Glomerular visceral epithelial cell (primary cell): Measurements from ENCODE around the gene MYO7B.

Source experiments
- DNase-seq: peaks from one replicate; pipeline ENCODE4 v3.0.0-alpha.2; 2016; ENCODE audit errors: extremely low spot score

MYO7B gene

DNA sequence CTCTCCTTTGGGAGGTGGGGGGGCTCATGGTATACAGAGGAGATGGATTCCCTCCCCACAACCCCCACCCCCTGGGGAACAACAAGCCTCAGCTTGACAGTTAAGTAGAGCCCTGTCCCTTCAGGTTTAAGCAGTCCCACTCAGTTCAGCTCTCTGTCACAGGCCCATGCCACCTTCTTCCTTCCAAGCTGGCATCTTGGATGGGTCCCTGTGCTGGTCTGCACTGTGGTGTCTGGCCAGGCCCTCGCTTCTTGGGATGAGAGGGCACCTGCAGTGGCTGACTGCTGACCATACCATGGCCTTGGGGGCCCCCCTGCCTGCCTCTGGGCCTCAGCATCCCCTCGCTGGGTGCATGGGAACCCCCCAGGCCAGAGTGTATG lies 90.1 kb downstream of the MYO7B start:
- DNase-seq, result no peak

- no peak for DNase-seq
Observed at GRCh38 chr2:127626175-127626574, 90.7 kb downstream of the MYO7B start.

- DNase-seq, result no peak
Observed at GRCh38 chr2:127626917-127627739, 91.6 kb downstream of the MYO7B start.

GRCh38 chr2:127627740-127628571 lies 92.5 kb downstream of the MYO7B start:
- no peak for DNase-seq

DNA sequence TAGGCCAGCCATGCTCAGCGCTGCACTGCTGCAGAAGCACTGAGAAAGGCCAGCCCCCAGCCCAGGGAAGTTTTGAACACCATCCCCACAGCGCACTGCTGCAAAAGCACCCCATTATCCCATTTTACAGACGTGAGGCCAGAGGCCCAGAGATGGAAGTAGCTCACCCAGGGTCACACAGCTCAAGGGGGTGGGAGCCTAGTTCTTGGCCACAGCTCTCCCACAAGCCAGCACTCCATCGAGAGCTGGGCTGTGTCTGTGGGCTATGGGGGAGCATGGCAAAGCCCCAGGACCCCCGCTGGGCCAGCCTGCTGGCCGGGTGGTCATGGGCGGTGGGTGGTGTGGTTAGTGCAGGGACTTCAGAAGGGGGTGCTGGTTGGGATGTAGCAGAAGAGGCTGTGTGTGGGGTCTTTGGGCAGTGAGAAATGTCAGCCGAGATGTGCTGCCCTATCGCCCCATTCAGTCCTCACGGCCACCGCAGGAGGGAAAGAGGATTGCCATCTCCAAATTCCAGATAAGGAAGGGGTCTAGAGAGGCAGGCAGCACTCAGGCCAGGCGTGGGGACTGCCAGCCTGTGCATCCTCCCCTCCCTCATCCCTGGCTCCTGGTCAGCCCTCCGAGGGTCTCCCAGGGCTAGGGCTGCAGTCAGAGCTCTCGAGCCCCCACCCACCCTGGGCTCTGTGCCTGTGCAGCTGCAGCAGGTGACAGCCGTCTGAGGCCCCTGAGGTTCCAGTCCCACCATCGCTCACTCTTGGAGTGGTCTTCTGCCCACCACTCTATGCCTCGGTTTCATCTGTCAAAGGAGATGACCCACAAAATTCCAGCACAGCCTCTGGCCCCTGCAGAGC lies 93.5 kb downstream of the MYO7B start:
- DNase-seq, result no peak

GRCh38 chr2:127629637-127630036 lies 94.2 kb downstream of the MYO7B start:
- no peak for DNase-seq

DNA sequence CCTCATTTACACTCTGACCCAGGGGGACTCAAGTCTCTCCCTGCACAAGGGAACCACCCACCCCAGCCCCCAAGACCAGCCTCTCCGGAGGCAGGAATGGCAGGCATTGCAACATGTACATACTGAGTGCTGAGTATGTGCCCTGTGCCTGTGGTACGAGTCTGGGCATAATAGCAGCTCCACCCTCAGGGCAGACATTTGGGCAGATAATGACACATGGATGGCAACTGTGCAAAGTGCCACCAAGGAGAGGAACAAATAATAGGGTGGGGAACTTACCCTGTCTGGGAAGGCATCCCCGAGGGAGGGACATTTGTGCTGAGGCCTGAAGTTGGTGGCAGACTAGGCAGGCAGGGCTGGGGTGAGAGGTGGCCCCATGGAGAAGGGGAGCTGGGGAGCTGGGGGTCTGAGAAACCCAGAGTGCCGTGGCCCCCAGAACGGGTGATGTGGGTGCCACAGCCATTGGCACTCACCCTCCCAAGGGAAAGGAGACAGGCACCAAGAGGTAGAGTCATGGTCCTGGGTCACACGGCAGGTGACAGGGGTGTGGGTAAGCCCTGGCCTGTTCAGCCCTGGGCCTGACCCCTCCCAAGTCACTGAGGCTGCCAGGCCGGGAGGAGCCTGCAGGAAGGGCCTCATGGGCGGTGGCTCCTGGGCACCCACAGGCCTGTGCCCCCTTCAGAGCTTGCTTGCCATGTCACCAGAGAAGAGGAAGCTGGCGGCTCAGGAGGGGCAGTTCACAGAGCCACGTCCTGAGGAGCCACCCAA lies 94.8 kb downstream of the MYO7B start:
- DNase-seq, result no peak

DNA sequence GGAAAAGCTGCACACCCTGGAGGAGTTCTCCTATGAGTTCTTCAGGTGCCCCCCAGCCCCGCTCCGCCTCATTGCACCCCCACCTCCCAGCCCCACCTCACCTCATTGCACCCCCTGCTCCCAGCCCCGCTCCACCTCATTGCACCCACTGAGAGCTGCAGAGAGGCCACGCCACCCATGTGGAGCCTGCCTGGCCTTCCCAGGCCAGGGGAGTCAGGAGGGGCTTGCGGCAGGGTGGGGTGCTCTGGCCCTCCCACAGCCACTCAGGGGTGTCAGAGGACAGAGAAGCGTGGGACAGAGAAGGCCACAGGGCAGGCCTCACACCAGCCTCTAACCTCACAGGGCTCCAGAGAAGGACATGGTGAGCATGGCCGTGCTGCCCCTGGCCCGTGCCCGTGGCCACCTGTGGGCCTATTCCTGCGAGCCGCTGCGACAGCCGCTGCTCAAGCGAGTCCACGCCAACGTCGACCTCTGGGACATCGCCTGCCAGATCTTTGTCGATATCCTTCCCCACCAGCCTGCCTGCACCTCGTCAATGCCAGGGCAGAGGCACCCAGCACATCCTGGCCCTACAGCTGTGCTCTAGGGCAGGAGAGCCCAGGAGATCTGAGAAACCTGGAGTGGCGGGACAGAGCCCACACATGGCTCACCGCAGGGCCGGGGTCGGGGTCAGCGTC lies 95.5 kb downstream of the MYO7B start:
- no peak for DNase-seq

GRCh38 chr2:127631541-127631996 lies 96.1 kb downstream of the MYO7B start:
- no peak for DNase-seq

GRCh38 chr2:127631997-127632581 lies 96.6 kb downstream of the MYO7B start:
- DNase-seq, result no peak

- no peak for DNase-seq
Observed at GRCh38 chr2:127632592-127633489, 97.4 kb downstream of the MYO7B start.

DNA sequence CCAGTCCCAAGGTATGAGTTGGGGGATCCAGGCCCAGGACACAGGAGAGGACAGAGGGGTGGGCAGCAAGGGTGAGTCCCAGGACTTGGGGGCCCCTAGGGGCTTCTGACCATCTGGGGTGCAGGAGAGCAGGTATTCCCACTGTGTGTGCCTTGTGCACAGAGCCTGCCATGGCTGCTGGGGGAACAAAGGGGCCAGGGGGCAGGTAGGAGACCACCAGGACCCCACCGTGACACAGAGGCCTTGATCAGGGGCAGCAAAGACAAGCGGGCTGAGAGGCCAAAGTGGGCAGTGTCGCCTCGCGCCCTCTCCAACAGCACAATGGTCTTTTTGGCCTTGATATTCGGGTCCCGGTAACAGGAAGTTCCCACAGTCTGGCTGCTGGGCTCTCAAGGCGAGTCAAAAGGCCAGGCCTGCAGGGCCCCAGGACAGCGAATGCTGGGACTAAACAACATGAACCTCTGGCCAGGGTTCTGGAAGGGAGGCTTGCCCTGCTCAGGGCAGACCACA lies 98.1 kb downstream of the MYO7B start:
- no peak for DNase-seq

GRCh38 chr2:127634066-127634617 lies 98.7 kb downstream of the MYO7B start:
- DNase-seq, result no peak

- no peak for DNase-seq
Observed at GRCh38 chr2:127634626-127635379, 99.3 kb downstream of the MYO7B start.

GRCh38 chr2:127635380-127636237 lies 100.1 kb downstream of the MYO7B start:
- no peak for DNase-seq

DNA sequence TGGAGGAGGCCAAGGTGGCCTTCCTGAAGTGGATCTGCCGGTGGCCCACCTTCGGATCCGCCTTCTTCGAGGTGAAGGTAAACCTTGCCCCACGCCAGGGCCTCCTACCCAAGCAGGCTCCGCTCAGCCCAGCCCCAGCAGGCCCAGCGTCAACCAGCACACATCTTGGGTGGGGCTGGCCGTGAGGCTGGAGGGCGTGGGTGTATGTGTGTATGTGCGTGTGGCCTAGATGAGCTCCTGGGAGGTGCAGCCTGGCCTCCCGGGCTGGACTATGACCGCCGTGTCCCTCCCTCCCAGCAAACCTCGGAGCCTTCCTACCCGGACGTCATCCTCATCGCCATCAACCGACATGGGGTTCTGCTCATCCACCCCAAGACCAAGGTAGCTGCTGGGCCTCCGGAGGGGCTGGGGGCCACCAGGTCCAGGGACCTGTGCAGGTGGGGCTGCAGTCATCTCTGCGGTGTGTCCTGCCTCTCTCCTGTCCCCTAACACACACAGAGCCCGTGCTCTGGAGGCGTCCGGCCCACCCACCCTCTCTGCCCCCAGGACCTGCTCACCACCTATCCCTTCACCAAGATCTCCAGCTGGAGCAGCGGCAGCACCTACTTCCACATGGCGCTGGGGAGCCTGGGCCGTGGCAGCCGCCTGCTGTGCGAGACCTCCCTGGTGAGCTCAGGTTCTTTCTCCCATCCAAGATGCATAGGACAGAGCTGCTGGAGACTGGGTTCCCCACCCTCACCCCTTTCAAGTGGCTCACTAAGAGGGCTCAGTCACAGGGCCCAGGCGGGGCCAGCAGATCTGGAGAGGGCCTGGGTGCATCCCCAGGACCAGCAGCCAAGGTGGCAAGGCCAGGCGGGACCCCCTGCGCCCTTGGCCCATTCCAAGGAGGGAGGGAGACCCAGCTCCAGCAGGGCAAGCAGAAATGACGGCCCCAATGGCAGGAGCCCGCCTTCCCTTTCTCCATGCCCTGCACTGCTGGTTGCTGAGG lies 101.1 kb downstream of the MYO7B start:
- no peak for DNase-seq
